Measurements from ENCODE around the gene ITPR1. TPM values are rescaled to one million over a fixed set of nuclear protein-coding genes. Genes with fewer than 3 reads are reported as not detected.

The ITPR1 gene
- total RNA-seq, 1 donor from 2014 or later: 251 TPM

DNA sequence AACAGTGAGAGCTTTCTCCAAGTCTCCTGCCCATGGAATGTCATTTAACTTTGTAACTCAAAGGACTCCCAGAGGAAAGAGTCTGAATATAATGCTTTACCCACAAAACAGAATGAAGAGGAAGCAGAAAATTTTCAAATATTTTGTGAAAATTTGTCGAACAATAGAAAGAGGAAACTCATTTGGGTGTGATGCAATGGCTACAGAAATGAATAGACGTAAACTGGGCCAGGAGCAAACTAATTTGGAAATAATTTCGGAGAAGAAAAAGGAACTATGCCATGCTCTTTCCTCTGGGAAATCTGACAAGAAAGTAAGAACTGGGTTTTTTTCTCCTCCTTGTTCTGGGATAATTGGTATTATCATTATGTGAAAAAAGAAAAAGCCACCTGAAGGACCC is 14.9 kb upstream of the ITPR1 start:
- DNase-seq (ENCODE audit: low spot score): no peak

DNA sequence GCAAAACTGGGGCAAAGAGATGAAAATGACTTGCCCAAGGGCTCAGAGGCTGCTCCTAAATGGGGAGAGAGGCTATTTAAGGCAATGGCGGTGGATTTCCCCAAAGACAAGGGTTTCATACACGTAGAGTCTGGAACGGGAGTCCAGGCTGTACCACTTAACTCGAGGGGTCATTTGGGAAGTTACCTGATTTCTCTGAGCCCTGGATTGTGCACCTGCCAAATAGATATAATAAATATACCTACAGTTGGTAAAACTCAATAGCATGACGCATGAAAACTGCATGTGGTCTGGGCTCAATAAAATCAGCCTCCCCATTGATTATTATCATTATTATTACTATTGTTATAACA is 1.3 kb upstream of the ITPR1 start:
- DNase-seq (ENCODE audit: low spot score): no peak

DNA sequence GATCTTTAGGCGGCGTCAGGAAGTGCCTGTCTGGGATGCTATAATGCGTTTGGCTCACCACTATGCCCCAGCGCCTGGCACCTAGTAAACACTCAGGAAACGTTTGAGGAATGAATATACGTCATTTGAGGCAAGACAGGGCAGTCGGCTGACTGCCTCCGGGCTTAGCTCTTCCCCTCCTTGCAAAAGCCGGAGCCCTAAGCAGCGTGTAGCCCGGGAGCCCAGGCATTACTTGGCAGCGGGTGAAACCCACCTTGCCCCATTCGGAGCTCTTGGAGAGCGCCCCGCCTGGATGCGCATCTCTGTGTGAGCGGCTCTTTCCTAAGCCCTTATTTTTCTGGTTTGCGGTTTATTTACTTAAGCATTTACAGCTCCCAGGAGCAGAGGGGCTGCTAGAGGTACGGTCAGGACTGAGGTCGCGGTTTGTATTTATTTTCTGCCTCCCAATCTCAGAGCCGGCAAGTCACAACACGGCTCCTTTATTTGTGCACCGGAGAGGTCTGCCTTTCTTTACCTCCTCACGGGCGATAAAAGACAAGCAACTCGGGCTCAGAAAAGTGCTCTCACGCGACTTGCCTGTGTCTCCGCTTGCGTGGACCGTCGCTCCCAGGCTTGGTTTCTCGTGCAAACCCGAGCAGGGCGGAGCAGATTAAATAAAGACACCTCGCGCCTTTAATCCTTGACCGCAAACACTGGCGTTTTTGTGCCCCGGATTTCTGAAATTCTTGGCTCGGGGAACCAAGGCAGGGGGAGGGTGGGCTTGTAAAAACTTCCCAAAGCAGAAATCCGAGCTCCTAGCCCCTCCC is 737 bp upstream of the ITPR1 start:
- DNase-seq (ENCODE audit: low spot score): peak; percentile 73

DNA sequence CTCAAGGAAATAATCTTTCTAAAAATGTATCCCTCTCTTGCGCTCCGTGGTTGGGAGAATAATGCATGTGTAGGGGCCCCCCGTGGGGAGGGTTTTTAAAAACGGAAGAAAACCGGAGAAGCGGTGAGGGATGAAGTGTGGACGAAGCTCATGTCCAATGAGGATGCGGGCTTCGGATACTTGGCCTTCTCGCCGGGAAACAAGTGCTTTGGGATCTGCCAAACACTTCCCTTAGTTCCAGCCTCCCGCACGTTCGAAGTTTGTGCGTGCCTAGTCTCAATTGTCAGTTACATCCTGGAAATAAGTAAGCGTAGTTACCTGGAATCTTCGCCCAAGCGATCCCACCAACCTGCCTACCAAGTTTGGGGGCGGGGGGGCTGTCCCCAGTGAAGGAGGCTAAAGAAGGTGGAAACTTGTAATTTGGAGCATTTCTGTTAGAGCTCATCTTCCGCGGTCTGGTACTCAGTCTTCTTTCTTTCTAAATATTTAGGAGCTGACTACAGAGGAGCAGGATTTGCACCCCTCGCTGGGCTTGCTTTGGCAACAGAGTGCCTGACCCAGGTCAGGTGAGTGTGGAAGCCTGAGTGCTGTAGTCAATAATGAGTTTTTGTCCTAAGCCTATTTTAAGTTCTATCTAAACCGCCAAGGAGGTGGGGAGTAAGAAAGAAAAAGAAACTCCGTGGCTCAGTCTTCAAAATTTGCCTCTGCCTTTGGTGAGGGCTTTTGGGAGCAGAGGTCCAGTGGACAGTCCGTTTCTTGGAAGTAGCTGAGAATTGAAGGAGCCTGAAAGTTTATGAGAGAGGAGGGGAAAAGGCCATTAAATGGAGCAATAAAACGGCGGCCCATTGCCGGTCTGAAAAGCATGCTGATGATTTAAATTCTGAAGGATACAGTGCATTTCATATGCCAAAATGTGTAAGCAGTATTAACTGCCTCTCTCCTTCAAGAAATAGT is 1.1 kb downstream of the ITPR1 start:
- DNase-seq (ENCODE audit: low spot score): peak; percentile 43

DNA sequence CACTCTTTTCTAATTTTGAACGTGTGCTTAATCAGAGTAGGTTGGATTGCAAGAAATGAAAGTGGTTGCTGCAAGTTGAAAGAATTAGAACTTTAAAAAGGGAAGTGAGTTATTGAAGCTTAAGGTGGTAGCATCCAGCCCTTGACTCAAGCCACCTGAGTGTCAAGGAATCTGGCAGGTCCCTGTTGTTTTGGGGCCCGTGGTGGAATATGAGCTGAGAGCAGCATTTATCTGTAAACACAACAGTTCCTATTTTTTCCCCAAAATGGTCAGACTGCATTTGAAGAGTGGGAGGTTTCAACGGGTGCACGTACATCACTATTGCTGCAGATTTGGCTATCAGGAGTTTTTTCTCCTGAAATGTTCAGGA is 1.7 kb downstream of the ITPR1 start:
- DNase-seq (ENCODE audit: low spot score): peak; percentile 22

DNA sequence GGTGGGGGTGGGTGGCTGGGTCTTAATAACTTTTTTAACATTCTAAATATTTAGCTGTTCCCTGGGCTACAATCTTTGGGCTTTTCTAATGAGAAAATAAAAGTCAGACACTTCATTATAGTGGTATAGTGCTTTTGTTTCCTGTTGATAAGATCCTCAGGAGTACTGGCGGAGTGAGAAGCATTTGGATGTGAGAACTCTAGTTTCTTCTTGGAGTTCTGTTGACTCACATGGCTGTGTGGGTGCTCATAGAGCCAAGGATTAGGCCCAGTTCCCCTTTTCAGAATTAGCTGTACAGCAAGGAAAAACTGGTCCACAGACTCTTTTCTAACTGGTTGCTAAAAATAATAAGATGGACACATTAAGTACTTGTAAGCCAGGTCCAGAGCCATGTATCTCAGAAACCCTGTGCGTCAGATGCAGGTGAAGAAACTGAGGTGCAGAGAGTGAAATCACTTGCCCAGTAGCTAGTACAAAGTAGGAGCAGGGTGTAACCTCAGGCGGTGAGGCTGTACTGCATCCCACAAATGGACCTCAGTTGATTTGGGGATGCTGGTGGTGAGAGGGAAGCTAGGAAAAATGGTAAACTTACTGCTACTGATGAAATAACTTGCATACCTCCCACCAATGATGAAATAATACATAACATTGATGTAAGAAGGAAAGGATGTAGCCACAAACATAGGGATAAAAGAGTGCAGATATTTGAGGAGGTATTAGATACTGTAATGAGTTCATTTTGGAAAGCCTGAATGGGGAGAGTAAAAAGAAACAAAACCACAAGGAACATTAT is 2.3 kb downstream of the ITPR1 start:
- DNase-seq (ENCODE audit: low spot score): peak; percentile 28

DNA sequence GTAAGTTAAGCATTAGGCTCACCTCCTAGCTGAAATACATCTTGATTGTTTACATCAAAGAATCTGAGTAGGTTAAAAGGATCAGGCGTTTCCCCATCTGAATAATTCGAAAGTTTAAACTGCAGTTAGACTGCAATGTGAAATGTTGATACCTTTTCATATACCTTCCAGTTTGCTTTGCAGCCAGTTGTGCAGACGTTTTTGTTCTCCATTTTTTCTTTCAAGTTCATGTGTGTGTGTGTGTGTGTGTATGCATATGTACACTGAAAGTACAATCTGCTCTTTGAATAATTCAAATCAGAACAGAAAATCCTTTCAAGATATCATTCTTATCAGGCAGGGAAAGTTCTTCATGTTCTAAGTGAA is 2.9 kb downstream of the ITPR1 start:
- no peak for DNase-seq (ENCODE audit: low spot score)

DNA sequence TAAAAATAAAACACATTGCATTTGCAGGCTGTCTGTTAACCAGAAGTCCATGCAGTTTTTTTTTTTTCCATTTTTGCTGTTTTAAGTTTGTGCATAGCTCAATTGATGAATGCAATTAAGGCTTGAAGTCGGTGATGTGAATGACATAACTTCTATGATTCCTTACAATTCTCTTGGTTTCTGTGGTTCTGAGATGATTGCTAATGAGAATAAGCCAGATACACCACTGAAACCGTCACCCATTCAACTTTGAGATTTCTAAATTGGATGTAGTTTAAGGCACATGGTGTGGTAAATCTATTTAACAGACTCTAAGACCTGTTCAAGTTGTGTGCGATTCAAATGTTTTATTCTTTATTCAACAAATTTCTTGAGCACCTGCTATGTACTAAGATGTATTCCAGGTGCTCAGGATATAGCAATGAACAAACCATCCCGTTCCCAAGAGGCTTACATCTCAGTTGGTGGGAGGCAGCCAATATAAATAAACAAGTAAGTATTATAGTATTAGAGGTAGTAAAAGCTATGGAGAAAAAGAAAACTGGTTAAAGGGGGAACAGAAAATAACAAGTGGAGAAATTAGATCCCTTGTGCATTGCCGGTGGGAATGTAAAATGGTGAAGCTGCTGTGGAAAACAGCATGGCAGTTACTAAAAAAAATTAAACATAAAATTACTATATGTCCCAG is 4.0 kb downstream of the ITPR1 start:
- no peak for DNase-seq (ENCODE audit: low spot score)

DNA sequence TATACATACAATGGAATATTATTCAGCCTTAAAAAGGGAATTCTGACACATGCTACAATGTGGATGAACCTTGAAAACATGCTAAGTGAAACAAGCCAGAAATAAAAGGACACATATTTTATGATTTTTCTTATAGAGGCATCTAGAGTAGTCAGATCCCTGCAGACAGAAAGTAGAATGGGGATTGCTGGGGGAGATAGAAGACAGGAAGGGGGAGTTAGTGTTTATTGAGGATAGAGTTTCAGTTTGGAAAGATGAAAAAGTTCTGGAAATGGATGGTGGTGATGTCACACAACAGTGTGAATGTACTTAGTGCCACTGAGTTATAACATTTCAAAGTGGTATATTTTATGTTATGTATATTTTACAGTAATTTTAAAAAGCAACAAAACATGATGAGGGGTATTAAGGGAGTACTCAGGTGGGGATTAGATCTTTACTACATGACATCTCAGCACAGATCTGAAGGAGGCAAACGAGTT is 4.7 kb downstream of the ITPR1 start:
- DNase-seq (ENCODE audit: low spot score): no peak

DNA sequence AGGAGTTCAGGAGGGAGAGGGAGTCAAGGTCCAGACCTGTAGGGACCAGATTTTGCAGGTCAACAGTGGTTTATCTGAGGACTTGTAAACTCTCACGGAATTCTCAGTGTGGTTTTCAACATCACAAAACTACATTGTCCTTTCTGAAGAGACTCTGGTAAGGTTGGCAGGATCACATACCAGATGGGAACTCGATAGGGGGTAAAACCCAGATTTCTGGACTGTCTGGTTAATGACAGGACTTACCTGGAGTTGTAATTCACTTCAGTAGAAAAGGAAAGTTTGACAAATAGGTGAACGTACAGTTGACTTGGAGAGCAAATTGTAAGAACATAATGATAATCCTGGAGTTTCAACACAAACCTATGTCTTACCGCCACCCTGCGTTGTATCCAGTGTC is 5.3 kb downstream of the ITPR1 start:
- DNase-seq (ENCODE audit: low spot score): no peak

DNA sequence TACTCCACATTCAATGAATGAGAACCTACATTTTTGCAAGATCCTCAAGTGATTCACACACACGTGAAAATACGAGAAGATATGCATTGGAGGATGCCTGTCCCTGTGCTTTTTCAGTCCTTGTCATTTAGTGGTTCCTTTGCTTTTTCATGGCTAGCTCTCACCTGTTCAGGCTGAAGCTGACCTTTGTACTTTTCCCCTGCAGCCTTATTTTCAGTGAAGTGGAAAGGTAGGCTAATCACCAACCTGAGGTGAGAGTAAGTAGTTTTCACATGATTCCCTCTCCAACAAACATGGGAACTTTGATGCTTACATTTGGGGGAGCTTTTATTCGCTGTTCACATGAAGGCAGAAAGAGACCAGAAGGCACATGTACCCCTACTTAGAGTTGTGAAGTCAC is 8.3 kb downstream of the ITPR1 start:
- DNase-seq (ENCODE audit: low spot score): no peak

DNA sequence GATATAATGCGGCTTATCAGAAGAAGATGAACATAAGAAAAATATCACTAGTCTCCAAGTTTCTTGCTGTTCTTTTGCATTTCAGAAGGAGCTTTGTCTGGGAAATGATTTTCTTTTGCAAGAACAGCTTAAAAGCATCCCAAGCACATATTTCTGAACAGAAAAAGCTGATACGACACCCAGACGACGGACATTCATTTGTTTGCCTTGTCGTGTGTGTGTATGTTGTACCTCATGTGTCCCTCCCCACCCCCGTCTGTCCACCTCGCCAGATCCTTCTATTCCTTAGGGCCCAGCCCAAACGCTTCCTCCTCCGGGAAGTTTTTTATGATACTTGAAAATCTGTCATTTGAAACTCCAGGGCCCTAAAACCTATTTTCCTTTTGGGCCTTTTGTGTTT is 8.8 kb downstream of the ITPR1 start:
- DNase-seq (ENCODE audit: low spot score): no peak

DNA sequence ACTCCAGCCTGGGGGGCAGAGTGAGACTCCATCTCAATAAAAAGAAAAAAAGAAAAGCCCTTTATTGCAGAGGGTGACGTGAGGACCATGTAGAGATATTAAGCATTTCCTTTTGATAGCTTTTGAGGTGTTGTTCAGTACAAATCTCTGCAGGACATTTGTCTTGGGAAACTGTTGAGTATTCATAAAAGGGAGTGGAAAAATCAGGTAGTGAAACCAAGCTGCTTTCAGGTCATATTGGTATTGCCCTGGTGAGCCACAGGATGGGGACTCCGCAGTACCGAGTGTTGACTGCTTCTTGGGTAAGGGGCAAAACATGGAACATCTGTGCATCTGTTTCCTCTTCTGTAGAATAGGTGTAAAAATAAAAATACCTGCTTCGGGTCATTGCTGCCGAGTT is 9.9 kb downstream of the ITPR1 start:
- no peak for DNase-seq (ENCODE audit: low spot score)

DNA sequence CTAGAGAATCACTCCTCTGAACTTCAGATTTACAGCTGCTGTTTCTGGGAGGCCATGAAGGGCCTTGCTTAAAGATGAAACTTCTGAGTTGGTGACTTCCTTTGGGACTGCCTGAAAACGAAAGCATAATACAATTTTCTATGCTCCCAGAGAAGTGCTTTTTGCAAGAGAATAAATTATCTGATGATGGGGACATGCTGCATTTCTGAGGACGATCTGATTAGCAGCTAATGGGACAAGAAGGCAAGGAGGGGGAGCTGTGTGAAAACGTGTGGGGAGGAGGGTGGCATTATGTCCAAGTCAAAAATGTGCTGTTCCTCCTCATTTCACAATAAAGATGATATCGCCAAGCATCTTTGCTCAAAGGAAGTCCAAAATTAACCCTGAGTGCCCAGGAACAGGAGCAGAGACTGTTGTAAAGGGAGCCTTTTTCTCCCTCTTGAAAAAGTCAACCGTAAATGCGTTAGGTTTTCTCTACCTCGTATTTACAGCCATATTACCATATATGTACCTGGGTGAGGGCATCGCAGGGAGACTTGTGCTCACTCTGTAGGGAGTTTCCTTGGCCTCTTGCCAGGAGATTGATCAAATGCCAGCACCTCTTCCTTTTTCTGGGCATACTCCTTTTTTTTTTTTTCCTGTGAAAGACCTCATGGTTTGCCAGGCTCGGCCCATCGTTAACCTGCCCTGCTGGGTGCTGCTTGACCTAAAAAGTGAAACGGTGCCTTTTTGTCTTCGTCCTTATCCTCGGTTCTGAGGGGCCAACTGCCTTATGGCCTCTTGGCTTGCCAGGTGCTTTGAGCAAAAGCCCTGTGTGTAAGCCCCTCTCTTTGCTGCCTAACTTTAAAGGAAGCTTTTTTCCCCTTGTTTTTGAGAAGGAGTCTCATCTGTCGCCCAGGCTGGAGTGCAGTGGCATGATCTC is 11.5 kb downstream of the ITPR1 start:
- DNase-seq (ENCODE audit: low spot score): peak; percentile 42

DNA sequence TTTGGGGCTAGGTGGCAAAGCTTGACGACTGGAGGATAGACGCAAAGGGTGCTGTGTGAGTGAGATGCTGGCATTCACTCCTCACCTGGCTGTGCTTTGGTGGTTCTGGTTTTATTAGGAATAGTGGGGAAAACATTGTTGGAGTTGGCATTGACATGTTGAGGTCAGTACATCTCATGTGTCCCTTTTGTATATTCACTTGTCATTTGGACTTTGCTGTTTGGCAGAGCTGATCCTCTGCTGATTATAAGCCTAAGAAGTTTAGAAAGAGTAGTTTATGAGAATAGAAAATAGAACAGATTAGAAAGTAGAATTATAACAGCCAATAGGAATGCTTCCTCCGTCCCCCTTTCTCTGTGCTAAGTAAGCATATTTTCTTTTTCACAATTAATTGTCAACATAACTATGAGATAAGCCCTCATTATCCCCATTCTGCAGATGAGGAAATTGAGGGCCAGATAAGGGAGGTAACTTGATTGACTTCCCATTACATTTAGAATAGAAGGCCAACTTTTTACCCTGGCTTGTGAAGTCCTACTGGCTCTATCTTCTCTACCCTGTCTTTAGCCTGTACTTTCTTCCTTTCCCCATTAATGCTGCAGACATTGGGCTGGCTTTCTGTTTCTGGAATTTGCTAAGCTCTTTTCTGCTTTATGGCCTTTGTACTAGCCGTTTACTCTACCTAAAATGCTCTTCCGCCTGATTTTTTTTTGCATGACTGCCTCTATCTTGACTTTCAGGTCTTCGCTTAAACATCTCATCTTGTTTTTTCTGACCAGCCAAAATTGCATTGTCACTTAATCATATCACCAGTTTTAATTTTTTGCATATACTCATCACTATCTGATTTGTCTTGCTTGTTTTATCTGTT is 12.8 kb downstream of the ITPR1 start:
- no peak for DNase-seq (ENCODE audit: low spot score)

DNA sequence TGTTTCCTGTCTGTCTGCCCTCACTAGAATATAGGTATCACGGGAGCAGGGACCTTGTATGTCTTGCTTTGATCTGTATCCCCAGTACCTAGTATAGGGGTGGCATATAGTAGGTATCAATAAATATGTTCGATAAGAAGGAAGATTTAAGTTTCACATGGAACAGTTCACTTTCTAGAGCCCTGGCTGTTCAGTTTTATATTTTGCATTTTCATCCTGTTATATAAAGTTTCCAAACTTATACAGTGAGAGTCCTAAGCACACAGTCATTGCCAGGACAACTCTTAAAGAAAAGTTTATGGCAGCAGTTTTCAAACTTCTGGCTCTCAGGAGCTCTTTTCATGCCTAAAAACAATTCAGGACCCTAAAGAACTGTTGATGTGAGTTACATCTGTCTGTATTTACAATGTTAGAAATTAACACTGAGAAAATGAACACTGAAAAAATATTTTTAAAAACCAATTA is 13.4 kb downstream of the ITPR1 start:
- peak; percentile 43 for DNase-seq (ENCODE audit: low spot score)

DNA sequence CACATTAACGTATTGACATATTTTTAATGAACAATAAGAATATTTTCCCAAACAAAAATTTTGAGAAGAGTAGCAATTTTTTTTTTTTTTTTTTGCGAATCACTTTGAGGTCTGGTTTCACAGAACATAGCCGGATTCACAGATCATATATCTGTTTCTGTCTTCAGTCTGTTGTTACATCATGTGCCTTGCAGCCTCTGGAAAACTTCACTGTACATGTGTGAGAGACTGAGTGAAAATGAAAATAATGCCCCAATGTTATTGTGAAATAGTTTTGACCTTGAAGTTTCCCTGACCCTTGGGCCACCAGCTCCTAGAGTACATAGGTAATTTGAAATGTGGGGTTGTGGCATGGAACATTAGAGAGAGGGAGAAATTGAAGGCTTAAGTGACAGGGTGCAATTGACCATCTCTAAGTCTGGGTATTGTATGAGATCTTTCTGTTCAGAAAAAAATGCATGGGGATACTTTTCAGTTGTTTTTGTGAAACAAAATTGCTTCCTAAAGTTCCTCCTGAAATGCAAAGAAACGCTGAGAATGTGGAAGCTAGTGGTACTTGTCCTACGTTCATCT is 14.0 kb downstream of the ITPR1 start:
- DNase-seq (ENCODE audit: low spot score): peak; percentile 84

DNA sequence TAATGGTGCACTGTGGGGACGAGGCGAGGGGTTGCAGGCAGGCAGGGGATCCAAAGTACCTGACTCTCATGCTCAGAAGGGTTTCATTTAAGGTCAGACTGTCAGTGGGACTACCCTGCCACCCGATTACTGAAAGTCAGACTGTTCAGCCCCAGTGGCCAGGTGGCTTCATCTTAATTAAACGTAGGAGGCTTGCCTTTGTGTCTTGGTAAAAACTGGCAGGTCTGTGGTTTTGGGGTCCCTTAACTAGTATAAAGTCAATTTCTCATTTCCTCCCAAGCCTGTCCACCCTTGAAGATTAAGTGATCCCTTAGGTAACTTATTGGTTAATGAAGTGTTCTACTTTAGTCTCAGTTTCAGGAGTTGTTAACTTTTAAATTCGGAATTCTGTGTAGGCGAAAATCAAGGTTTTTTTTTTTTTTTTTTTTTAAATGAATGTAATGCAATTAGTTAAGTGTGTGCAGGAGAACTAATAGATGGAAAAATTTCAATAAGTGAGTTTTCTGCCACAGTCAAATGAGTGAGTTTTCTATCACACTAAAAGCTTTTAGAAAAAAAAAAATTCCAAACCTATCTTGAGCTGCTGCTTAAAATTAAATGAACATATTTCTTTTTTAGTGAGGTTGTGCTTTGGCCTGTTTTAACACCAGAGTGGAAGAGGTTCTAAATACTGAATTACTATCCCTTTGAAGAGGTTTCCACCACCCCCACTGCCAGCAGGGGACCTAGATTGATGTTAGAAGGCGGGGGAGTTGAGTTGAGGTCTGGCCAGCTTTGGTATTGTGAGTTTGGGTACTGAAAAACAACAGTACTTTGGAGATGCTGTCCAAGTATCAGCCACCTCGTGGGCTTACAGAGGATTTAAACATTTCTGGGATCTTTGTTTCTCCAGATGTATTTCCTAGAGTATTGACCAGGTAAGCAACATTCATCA is 15.2 kb downstream of the ITPR1 start:
- DNase-seq (ENCODE audit: low spot score): no peak
